C4-2B (cell line): ENCODE data around the gene RPGRIP1L.

Source experiments
- CTCF ChIP-seq: fragments of 450-650 bp; conservative IDR thresholded peaks from 2 replicates; pipeline ENCODE4 v1.5.1; 2017; ENCODE audit warnings: mild to moderate bottlenecking
- ZFX ChIP-seq: fragments of 450-650 bp; IDR thresholded peaks from 2 replicates; pipeline ENCODE4 v1.6.1; 2017

DNA sequence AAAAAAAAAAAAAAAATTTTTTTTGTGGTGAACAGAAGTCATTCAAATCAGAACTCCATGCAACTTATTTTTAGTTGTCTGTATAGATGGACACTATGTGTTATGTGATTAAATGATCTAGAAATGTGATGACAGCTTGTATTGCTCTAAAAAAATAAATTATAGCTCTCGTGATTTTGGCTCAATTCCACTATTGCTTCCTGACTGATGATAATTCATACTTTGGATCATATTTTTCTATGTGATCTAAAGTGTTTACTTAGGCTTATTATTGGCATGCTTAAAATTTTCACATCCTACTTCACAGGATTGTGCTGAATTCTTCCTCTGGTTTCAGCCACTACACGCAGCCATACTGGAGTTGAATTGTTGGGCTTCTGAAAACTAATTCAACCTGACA is 76.8 kb downstream of the RPGRIP1L start:
- TF ChIP-seq CTCF (no peak), ZFX (no peak)
